ENCODE measurements around the gene RPS5. TPM values are rescaled to one million over a fixed set of nuclear protein-coding genes. Genes with fewer than 3 reads are reported as not detected.
"Not testable (repeated sequence)": the region's sequence is repeated elsewhere in the genome, so short reads cannot be mapped to it uniquely, and the experiment has no call there.

Gene RPS5
- total RNA-seq, 1 donor from 2014 or later: 496 TPM

- peak overlapping the region; percentile 72 for H3K4me3 ChIP-seq
- no peak for TF ChIP-seq CTCF (IDR thresholded peaks at IDR 0.05; ENCODE audit: borderline replicate concordance)
- DNase-seq: peak; percentile 60
- intact Hi-C loops (cut with micrococcal nuclease): no loop called here
- H3K36me3 ChIP-seq: no peaks in the 10 kb centered on the region
- peak overlapping the region; percentile 75 for H3K27ac ChIP-seq (replicated peaks)
- H3K4me1 ChIP-seq: peaks cover 36% of the 10 kb centered on the region
- peaks cover 80% of the 10 kb centered on the region for H3K27me3 ChIP-seq (ENCODE audit: low read depth)
- no peaks in the 10 kb centered on the region for H3K9me3 ChIP-seq (replicated peaks)
Observed at GRCh38 chr19:58346961-58347929, 39.8 kb upstream of the RPS5 start.

- intact Hi-C loops (cut with micrococcal nuclease); DNase-seq; H3K36me3 ChIP-seq; H3K9me3 ChIP-seq (replicated peaks): not testable (repeated sequence)
- peak overlapping the region; percentile 75 for H3K27ac ChIP-seq (replicated peaks)
- peaks cover 88% of the 10 kb centered on the region for H3K27me3 ChIP-seq (ENCODE audit: low read depth)
- H3K4me3 ChIP-seq: peak overlapping the region; percentile 72
- peaks cover 36% of the 10 kb centered on the region for H3K4me1 ChIP-seq
Observed at GRCh38 chr19:58348080-58348479, 39.0 kb upstream of the RPS5 start.

GRCh38 chr19:58349590-58349989, 37.5 kb upstream of the RPS5 start:
- Histone ChIP-seq H3K9me3 (replicated peaks) (no peaks in the 10 kb centered on the region), H3K27ac (replicated peaks) (no peak overlapping the region), H3K27me3 (ENCODE audit: low read depth) (peaks cover 100% of the 10 kb centered on the region), H3K36me3 (no peaks in the 10 kb centered on the region), H3K4me1 (peaks cover 36% of the 10 kb centered on the region), H3K4me3 (peak overlapping the region; percentile 45)
- TF ChIP-seq CTCF (IDR thresholded peaks at IDR 0.05; ENCODE audit: borderline replicate concordance): no peak
- DNase-seq: no peak
- intact Hi-C loops (cut with micrococcal nuclease): no loop called here

- no peak for DNase-seq
- intact Hi-C loops (cut with micrococcal nuclease): no loop called here
- peaks cover 36% of the 10 kb centered on the region for H3K4me1 ChIP-seq
- no peaks in the 10 kb centered on the region for H3K9me3 ChIP-seq (replicated peaks)
- no peaks in the 10 kb centered on the region for H3K36me3 ChIP-seq
- peak overlapping the region; percentile 45 for H3K4me3 ChIP-seq
- H3K27ac ChIP-seq (replicated peaks): no peak overlapping the region
- peak; percentile 23 for TF ChIP-seq CTCF (IDR thresholded peaks at IDR 0.05; ENCODE audit: borderline replicate concordance)
- peaks cover 100% of the 10 kb centered on the region for H3K27me3 ChIP-seq (ENCODE audit: low read depth)
Observed at GRCh38 chr19:58350001-58350861, 36.8 kb upstream of the RPS5 start.

GRCh38 chr19:58350871-58351557, 36.1 kb upstream of the RPS5 start:
- intact Hi-C loops (cut with micrococcal nuclease): no loop called here
- DNase-seq: no peak
- H3K4me1 ChIP-seq: peaks cover 43% of the 10 kb centered on the region
- H3K27ac ChIP-seq (replicated peaks): no peak overlapping the region
- no peak for TF ChIP-seq CTCF (IDR thresholded peaks at IDR 0.05; ENCODE audit: borderline replicate concordance)
- no peaks in the 10 kb centered on the region for H3K9me3 ChIP-seq (replicated peaks)
- peaks cover 100% of the 10 kb centered on the region for H3K27me3 ChIP-seq (ENCODE audit: low read depth)
- H3K4me3 ChIP-seq: peak overlapping the region; percentile 45
- no peaks in the 10 kb centered on the region for H3K36me3 ChIP-seq

Measured in left ventricle myocardium inferior (tissue), 1 donor.